Activated B cell treated with CpG ODN at 0.5 μM for 24 hours (primary cell): Measurements from ENCODE around the gene NUDT9. TPM values are rescaled to one million over a fixed set of nuclear protein-coding genes. Genes with fewer than 3 reads are reported as not detected.
"Not testable (repeated sequence)": the region's sequence is repeated elsewhere in the genome, so short reads cannot be mapped to it uniquely, and the experiment has no call there.

Experiments used
- ATAC-seq: fragments of 200-7000 bp; cut with Tn5 transposase; one replicate; pipeline ENCODE4 v1.10.0; 2021; ENCODE audit warnings: low read depth, mild to moderate bottlenecking, moderate library complexity
- CTCF ChIA-PET: fragments of 350-600 bp; sonication (Branson Sonifier 250); formaldehyde crosslinking; loops from one replicate; lab custom pipeline; 2021; ENCODE audit warnings: antibody characterized with exemption; lab: Charles Lee
- POLR2A ChIA-PET: fragments of 350-600 bp; sonication (Branson Sonifier 250); formaldehyde crosslinking; loops from one replicate; lab custom pipeline; 2021; ENCODE audit warnings: antibody characterized with exemption; lab: Charles Lee
- DNase-seq: peaks from one replicate; pipeline ENCODE4 v3.0.0; 2022
- H3K27ac Mint-ChIP-seq: one replicate; pipeline ENCODE4 v1.8.0; 2020; ENCODE audit warnings: mixed read lengths
- H3K27me3 Mint-ChIP-seq: one replicate; pipeline ENCODE4 v1.8.0; 2021; ENCODE audit warnings: mixed read lengths
- H3K36me3 Mint-ChIP-seq: one replicate; pipeline ENCODE4 v1.8.0; 2021; ENCODE audit warnings: low read depth, mixed read lengths
- H3K4me1 Mint-ChIP-seq: one replicate; pipeline ENCODE4 v1.8.0; 2021; ENCODE audit warnings: mixed read lengths
- H3K4me3 Mint-ChIP-seq: one replicate; pipeline ENCODE4 v1.8.0; 2020; ENCODE audit warnings: mild to moderate bottlenecking, mixed read lengths
- H3K9me3 Mint-ChIP-seq: one replicate; pipeline ENCODE4 v1.8.0; 2020; ENCODE audit warnings: mixed read lengths
- CTCF ChIP-seq: fragments of 200-600 bp; IDR thresholded peaks from one replicate; pipeline ENCODE4 v1.8.0; 2022; ENCODE audit warnings: antibody characterized with exemption, mild to moderate bottlenecking
- intact Hi-C: fragments of 100-400 bp; cut with micrococcal nuclease; formaldehyde crosslinking; loops from one replicate; pipeline ENCODE4 v1.15.1; 2024
- total RNA-seq: library from RNA; stranded (reverse); gene quantifications from 2 replicates; pipeline ENCODE4 v1.2.3, GENCODE V29; 2022

NUDT9 gene
- total RNA-seq, 1 donor from 2014 or later, result 21.1 TPM

- Mint-ChIP-seq H3K27ac (no peak overlapping the region), H3K4me3 (no peak overlapping the region), H3K36me3 (no peaks in the 10 kb centered on the region), H3K4me1 (peaks cover 3% of the 10 kb centered on the region), H3K27me3 (no peaks in the 10 kb centered on the region), H3K9me3 (no peaks in the 10 kb centered on the region)
- ChIA-PET CTCF (no interaction called here), POLR2A (no interaction called here)
- intact Hi-C loops, result no loop called here
- no peak for ATAC-seq
- DNase-seq, result no peak
- TF ChIP-seq CTCF, result no peak
These were observed 69.1 kb downstream of the NUDT9 start for GRCh38 chr4:87491436-87491835.

- ATAC-seq, intact Hi-C loops: not testable (repeated sequence)
These were observed 69.5 kb downstream of the NUDT9 start for GRCh38 chr4:87491851-87492250.

DNA sequence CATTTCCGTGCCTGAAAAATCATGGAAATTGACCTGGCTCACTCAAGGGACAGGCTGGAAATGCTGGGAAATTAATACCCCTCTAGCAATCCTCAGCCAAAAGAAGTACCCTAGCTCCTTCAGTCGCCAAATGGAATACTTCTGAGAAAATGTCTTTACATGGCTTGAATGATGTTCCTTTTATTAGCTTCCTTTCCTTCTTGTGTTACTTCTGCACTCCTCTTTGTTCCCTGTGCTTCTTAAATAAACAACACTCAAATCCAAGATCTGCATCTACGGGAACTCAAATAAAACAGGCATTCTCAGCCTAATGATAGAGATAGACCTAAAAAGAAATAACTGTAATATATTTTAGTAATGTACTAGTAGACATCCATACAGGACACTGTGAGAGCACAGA, 70.7 kb downstream of the NUDT9 start:
- ATAC-seq (no peak), DNase-seq (no peak)
- ChIA-PET CTCF (no interaction called here), POLR2A (no interaction called here)
- Mint-ChIP-seq H3K36me3 (no peaks in the 10 kb centered on the region), H3K27ac (no peak overlapping the region), H3K27me3 (no peaks in the 10 kb centered on the region), H3K4me1 (peaks cover 3% of the 10 kb centered on the region), H3K4me3 (no peak overlapping the region), H3K9me3 (no peaks in the 10 kb centered on the region)
- TF ChIP-seq CTCF, result no peak
- intact Hi-C loops, result no loop called here

More at GRCh38 chr4:87491851-87492250, 69.5 kb downstream of the NUDT9 start:
- H3K27me3 Mint-ChIP-seq, H3K4me1 Mint-ChIP-seq, H3K27ac Mint-ChIP-seq, H3K9me3 Mint-ChIP-seq, DNase-seq, H3K4me3 Mint-ChIP-seq, H3K36me3 Mint-ChIP-seq, POLR2A ChIA-PET, CTCF ChIA-PET: not testable (repeated sequence)

DNA sequence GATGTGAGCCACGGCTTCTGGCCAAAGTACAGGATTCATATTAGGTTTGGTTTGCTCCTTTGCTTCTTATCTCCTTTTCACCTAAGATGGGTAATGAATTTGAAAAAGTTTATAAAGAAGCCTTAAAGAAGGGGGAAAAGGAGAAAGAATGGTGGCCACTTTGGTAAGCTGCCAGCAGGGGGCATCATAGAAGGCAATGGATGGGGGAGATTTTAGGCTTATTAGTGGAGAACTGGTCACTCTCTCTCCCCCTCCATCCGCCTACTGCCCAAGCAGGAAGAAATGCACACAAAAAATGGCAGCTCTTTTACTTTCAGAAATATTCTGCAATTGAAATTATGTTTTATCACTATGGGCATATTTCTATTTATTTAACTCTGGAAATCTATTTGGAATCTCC, 74.8 kb downstream of the NUDT9 start:
- H3K4me3 Mint-ChIP-seq, result no peak overlapping the region
- no peak overlapping the region for H3K27ac Mint-ChIP-seq
- intact Hi-C loops, result loop anchor here (2.0 kb wide), 1 partner anchor 714 kb away; no protein-coding TSS in a partner anchor
- CTCF ChIA-PET, result no interaction called here
- no peaks in the 10 kb centered on the region for H3K9me3 Mint-ChIP-seq
- H3K4me1 Mint-ChIP-seq, result peaks cover 5% of the 10 kb centered on the region
- H3K36me3 Mint-ChIP-seq, result no peaks in the 10 kb centered on the region
- ATAC-seq (no peak), DNase-seq (no peak)
- no peaks in the 10 kb centered on the region for H3K27me3 Mint-ChIP-seq
- POLR2A ChIA-PET, result no interaction called here
- no peak for TF ChIP-seq CTCF

DNA sequence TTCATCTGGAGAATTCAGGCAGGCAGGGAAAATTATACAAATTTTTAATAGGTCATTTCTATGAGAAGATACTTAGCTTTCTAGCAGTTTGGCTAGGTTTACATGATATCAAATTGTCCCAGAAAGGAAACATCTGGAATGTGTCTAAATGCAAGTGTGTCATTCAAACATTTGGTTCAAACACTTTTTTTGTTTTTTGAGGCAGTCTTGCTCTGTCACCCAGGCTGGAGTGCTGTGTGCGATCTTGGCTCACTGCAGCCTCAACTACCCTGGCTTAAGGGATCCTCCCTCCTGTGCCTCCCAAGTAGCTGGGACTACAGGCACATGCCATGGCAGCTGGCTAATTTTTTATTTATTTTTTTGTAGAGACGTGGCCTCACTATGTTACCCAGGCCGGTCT, 75.2 kb downstream of the NUDT9 start:
- intact Hi-C loops, result loop anchor here (2.0 kb wide), 1 partner anchor 713 kb away; no protein-coding TSS in a partner anchor
- ATAC-seq (no peak), DNase-seq (no peak)
- Mint-ChIP-seq H3K27ac (no peak overlapping the region), H3K9me3 (no peaks in the 10 kb centered on the region), H3K4me3 (no peak overlapping the region), H3K27me3 (no peaks in the 10 kb centered on the region), H3K4me1 (peaks cover 5% of the 10 kb centered on the region), H3K36me3 (no peaks in the 10 kb centered on the region)
- ChIA-PET CTCF (no interaction called here), POLR2A (no interaction called here)
- TF ChIP-seq CTCF, result no peak

GRCh38 chr4:87498446-87498900, 76.1 kb downstream of the NUDT9 start:
- intact Hi-C loops, result no loop called here
- H3K4me3 Mint-ChIP-seq, result no peak overlapping the region
- CTCF ChIA-PET, result no interaction called here

More at GRCh38 chr4:87498446-87498900, 76.1 kb downstream of the NUDT9 start:
- H3K9me3 Mint-ChIP-seq, result no peaks in the 10 kb centered on the region
- no peaks in the 10 kb centered on the region for H3K36me3 Mint-ChIP-seq
- no peak for ATAC-seq
- no peak overlapping the region for H3K27ac Mint-ChIP-seq
- DNase-seq, result no peak
- POLR2A ChIA-PET, result interaction anchor here (0.6 to 0.7 kb wide), 2 partner anchors 9 to 947 kb away, joined by 3 read pairs; no protein-coding TSS in a partner anchor
- peaks cover 5% of the 10 kb centered on the region for H3K4me1 Mint-ChIP-seq
- no peaks in the 10 kb centered on the region for H3K27me3 Mint-ChIP-seq
- TF ChIP-seq CTCF, result no peak
